ENCODE data around the gene GABBR1.
A peak's percentile ranks its signal among the peaks of the same experiment; 100 is the strongest.

The GABBR1 gene

DNA sequence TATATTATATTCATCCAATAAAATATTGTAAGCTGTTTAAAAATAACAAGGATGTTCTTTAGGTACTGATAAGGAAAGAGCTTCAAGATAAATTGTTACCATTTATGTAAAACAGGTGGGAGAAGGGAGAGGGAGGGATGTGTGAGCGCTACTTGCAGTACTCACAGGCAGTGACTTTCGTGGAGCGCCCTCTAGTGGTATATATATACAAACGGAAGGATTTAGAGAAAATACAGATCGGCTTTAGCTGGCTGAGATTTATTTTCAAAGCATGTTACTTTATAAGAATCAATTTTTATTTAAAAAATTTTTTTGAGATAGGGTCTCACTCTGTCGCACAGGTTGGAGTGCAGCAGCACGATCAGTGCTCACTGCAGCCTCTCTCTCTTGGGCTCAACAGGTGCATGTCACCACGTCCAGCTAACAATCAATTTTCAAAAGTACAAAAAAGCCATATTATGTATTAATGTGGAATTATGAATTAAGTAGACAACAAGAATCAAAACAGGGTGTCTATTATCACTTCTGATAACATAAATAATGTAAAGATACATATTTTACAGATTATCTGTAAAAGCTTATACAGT lies 20.6 kb upstream of the GABBR1 start:
- peak; percentile 55 for DNase-seq (ENCODE audit: low read depth)

DNA sequence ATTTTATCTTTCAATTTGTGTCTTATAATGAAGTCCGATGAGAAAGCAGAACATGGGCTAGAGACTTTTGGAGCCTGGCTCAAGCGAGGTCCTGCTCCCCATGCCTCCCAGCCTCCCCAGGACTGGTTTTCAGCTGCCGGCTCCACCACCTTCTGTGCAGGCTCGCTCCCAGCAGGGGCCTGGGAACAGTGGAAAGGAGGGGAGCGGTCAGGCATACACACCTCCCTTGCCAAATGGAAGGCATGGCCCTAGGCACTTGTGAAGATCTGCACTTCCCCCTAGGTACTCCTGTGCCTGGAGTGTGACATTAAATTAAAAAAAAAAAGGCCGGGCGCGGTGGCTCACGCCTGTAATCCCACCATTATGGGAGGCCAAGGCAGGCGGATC lies 19.2 kb upstream of the GABBR1 start:
- DNase-seq (ENCODE audit: low read depth): no peak

DNA sequence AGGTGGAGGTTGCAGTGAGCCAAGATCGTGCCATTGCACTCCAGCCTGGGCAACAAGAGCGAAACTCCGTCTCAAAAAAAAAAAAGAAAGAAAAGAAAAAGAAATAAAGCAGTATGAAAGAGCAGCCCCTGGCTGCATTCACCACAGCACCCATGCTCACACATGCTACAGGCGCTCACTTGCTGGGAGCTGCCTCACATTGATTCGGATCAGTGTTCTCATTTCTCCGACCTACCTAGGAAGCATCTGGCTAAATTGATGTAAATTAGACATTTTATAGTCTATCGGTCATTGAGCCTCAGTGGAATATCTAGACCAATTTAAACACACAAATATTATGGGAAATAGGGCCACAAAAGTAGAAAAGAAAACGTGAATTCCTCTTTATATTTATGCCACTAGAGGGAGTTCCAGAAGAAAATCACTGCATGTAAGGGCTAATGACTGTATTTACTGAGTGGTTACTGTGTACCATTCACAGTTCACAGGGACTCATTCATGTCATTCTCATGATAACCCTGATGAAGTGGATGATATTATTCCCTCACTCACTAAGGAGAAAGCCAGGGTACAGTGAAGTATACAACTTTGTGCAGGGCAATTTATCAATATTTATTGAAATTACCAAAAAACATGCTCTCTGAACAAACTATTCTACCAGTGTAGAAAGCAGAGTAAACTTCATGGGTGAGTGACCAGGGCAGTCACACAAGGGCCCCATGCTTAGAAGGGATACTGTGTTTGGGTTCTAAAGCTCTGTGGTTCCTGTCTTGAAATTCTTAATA lies 18.6 kb upstream of the GABBR1 start:
- no peak for DNase-seq (ENCODE audit: low read depth)

DNA sequence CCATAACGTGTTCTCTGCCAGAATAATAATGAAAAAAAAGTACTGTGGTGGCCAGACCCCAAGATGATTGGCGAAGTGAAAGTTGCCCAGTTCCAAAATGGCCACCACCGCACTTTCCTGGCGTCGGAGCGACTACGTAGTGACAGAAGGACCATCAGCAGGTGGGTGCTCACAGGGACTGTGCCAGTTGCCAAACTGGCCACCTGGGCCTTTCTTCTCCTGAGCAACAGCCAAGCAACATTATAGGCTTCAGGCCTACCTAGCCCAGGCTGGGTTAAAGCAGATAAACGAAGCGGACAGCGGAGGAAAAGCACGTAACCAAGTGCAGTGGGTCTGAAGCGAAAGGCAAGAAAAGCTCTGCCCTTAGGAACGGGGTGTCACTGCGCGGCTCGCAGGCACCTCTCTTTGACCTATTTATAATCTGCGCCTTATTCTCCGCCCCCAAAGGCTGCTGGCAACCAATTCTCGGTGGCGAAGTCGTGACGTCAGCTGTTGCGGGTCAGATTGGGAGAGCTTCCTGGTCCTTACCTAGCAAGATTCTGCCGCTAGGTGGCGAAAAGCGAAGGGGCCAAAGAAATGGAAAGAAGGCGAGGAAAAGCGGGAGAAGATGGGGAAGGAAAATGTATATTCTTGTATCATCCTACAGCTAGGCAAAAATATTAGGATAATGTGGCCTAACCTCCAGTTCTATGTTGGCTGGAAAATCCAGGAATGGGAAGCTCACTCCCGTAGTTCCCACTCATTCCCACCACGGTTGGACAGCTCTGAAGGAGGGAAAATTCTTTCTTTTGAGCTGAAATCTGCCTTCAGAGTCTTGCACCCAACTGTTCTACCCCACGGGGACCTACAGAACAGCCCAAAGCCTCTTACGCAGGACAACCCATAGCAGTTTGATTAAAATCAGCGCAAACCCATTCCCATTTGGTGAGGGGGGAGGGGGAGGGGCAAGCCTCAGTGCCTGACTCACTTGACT lies 17.0 kb upstream of the GABBR1 start:
- peak; percentile 80 for DNase-seq (ENCODE audit: low read depth)

GRCh38 chr6:29647927-29648642 lies 15.1 kb upstream of the GABBR1 start:
- no peak for DNase-seq (ENCODE audit: low read depth)

DNA sequence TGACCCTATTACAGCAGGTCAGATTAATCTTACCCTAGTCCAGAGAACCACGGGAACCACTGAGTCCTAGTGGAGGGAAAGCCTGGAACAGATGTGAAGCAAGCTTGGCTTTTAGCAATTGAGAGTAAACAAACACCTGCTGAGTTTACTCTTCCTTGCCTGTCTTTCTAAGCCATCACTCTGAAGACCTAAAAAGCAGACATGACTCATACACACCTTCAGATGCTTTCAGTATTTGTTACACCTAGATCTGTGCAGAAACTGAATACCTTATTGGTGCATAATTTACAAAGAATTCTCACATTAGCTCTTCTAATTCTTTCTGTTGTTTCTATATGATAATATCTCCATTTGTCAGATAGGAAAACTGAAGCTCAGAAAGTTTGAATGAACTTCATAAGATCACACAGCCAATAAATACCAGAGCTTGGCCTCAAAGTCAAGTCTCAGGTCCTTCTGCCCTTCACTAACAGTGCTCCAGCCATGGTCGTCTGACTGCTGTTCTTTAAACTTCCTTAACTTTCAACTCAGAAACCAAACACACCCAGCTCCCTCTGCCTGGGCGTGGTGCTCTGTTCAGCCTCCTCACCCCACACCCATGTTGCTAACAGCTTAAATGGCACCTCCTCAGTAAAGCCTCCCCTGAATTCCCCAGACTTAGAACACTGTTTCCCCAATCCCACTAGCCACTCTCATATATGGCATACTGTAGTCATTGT lies 8.6 kb upstream of the GABBR1 start:
- DNase-seq (ENCODE audit: low read depth): no peak

DNA sequence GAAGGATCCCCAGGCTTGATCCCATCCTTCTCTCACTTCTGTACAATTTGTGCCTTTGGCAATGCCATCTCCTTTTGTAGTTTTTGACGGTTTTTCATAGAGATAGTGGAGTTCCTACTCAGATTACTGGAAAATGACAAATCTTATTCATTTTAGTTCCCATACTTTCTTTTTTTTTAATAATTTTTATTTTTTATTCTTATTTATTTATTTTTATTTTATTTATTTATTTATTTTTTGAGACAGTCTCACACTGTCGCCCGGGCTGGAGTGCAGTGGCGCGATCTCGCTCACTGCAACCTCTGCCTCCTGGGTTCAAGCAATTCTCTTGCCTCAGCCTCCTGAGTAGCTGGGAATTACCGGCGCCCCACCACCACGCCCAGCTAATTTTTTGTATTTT lies 4.3 kb upstream of the GABBR1 start:
- DNase-seq (ENCODE audit: low read depth): no peak

GRCh38 chr6:29633534-29633905 lies 537 bp upstream of the GABBR1 start:
- no peak for DNase-seq (ENCODE audit: low read depth)

GRCh38 chr6:29631860-29632731 lies 887 bp downstream of the GABBR1 start:
- no peak for DNase-seq (ENCODE audit: low read depth)

DNA sequence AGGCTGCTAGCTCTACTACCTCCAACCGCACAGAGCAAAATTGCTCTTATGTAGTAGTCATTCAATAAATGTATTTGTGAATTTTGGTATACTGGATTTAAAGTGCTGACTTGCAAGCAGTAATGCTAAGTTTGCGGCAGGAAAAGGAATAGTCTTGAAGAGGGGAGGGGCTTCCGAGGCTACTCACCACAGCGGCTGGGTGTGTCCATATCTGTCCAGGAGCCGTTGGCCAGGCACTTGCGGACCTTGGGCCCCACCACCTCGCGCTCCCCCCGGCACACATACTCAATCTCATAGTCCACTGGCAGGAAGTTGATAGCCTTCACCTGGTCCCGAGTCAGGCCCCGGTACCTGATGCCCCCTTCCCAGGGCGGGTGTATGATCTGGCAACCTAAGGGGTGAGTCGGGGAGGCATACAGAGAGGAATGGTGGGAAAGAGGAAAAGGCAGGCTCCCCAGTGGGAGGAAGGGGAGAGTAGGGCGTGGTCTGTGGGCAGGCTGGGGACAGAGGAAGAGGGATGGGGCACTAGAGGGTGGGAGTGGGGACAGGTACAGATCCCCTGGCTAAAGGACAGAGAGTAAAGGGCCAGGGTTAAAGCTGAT lies 1.7 kb downstream of the GABBR1 start:
- DNase-seq (ENCODE audit: low read depth): no peak

DNA sequence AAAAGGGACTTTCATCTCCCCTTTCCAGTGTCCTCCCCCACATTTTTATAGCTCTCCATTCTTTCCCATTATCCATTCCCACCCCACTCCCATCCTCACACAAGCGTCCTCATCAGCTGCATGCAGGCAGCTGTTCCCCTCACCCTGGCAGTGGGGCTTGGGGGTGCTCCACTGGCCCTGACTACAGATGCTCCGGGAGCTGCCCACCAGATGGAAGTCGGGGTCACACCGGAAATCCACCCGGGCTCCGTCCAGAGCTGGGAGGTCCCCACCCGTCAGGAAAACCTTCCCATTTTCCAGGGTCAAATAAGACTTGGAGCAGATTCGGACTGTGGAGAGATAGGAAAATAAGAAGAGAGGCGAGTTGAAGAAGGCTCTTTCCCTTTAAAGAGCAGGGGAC lies 2.7 kb downstream of the GABBR1 start:
- DNase-seq (ENCODE audit: low read depth): no peak

DNA sequence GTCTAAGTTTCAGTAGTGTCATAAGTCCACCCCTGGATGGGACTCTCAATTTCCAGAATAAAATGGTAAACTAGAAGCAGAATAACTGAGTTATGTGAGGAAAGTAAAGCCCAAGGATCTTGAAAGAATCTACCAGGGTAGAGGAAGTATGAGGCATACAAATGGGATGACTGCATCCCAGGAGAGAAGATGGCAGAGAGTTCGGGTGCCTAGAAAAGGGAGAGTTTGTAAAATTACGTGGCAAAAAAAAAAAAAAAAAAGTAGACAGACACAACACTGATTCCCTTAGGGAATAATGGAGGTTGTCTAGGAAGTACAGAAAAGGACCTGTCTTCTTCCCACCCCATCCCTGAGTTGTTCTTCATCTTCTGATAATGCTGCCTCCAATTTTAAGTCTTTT lies 3.4 kb downstream of the GABBR1 start:
- no peak for DNase-seq (ENCODE audit: low read depth)

DNA sequence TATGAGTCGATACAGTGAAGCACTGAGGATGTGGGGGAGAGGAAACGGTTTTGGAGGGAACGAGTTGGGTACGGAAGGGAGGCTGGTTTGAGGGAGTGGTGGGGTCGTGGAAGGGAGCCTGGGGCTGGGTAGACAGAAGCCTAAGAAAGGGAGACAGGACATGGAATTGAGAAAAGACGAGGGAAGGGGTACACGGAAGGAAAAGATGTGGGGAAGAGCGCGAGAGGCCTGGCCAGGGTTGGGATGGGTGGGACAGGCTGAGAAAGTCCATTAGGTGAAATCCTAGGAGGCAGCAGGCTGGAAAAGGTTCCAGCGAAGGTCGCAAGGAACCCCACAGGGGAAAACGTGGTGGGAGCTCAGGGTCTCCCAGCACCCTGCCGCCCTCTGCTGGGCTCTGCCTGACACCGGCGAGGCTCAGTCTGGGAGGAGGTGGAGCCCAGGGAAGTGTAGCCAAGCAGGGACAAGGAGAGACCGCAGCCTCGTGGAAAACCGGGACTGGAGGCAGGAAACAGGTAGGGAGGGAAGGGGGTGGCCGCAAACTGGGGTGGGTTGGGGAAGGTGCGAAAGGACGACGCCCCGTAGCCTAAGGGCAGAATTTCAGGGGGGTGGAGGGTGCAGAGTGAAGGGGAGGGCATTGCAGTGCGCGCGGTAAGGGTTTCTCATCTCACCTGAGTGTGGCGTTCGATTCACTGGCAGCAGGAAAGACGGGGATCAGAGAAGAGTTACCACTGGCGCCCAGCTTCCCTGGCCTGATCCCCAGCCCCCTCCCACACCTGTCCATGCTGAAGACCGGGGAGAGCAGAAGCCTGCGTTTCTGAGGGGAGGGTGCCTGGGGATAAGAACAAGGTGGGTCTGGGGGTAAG lies 4.3 kb downstream of the GABBR1 start:
- DNase-seq (ENCODE audit: low read depth): no peak

- DNase-seq (ENCODE audit: low read depth): no peak
Measured at GRCh38 chr6:29627755-29628418, 5.1 kb downstream of the GABBR1 start.

GRCh38 chr6:29626948-29627754 lies 5.8 kb downstream of the GABBR1 start:
- DNase-seq (ENCODE audit: low read depth): no peak

DNA sequence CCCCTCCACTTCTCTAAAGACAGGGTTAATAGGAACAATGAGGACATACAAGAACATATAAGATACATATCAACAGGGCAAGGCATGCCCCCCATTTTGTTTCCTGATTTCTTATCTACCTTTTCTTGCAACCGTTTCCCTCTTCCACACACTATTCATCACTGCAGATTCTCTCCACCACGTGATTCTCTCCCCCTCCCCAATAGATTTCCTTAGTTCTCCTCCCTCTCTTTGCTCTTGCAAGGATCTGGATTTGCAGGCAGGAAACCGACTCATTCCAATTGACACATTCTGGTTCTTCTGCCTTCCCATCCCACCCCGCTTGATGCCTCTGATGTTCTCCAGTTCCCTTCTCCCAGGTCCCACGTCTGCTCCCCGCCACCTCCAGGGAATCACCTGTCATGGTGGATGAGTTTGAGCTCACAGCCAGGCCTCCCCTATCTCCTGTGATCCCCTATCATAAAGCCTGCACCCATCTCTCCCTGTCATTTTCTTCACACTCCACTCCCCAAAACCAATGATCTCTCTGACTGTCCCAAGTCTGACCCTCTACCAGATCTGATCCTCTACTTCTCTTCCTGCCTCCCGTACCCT lies 7.5 kb downstream of the GABBR1 start:
- no peak for DNase-seq (ENCODE audit: low read depth)

GRCh38 chr6:29624520-29624961 lies 8.4 kb downstream of the GABBR1 start:
- DNase-seq (ENCODE audit: low read depth): no peak
